Dedifferentiated amniotic fluid mesenchymal stem cell (primary cell): ENCODE results near the gene PRSS53.

Experiments used
- DNase-seq: peaks from one replicate; pipeline ENCODE4 v3.0.0-alpha.2; 2016; ENCODE audit errors: extremely low spot score

The PRSS53 gene

DNA sequence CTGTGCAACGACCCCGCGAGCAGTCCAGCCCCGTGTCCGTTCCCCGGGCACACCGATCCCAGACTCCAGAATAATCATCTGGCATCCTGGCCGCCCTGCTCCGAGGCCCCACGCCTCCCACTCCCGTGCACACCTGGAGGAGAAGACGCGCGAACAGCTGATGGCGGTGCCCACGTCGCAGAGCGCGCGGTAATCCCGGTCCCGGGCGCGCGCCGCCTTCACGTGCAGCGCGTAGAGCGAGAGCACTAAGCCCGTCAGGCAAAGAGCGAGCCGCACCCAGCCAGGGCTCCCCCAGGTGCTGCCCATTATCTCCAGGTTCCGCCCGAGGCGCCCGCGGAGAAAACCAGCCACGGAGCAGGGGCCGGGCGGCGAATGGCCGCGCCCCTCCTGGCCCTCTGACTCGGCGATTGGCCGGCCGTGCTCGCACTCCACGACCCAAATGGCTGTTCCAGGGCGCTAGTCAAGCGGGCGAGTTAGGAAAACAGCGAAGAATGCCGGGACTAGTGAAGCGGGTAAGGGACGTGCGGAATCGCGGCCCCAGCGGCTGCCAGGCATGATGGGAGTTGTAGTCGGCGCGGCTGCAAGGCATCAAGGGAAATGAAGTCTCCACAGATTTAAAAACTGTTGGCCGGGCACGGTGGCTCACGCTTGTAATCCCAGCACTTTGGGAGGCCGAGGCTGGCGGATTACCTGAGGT is 5.8 kb upstream of the PRSS53 start, which contains the start of gene VKORC1:
Gene VKORC1 (minus strand): TSS at position 374 of the 697 bp plus-strand sequence. CDS start 68 bp downstream, at position 306.
- DNase-seq = peak; percentile 98

GRCh38 chr16:31094088-31094423 is 5.3 kb upstream of the PRSS53 start:
- no peak for DNase-seq

GRCh38 chr16:31093132-31093703 is 4.5 kb upstream of the PRSS53 start:
- DNase-seq = no peak

- DNase-seq = no peak
Measured at GRCh38 chr16:31092330-31092729, 3.6 kb upstream of the PRSS53 start.

GRCh38 chr16:31090540-31090939 is 1.8 kb upstream of the PRSS53 start:
- no peak for DNase-seq

DNA sequence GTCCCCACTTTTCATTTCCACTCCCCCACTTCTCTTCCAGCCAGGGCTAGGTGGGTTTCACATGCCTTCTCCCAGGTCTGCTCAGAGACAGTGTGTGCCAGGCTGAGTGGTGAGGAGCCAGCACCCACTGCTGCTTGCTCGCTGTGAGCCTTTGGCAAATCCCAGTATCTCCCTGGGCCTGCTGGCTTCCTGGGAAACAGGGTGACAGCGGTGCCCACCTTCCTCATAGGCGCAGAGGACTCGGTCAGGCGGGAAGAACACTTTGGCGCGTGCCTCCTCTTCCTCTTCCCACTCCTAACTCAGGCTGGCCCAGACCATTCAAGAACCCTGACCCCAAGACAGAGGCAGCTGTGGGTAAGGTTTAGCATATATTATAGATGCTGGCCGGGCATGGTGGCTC is 456 bp upstream of the PRSS53 start:
- no peak for DNase-seq

- no peak for DNase-seq
Measured at GRCh38 chr16:31087971-31088370, 772 bp downstream of the PRSS53 start.

- no peak for DNase-seq
Measured at GRCh38 chr16:31087481-31087880, 1.3 kb downstream of the PRSS53 start.

DNA sequence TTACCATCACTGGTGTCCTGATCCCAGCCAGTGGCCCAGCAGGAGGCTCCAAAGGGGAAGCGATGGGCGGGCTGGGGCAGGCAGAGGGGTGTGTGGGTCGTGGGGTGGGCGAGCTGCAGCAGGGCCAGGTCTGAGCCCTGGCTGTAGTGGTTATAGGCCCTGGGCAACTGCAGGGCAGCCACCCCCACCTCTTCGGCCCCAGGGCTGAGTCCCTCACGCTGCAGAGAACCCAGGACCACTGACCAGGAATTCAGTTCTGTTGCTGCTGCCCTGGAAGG is 2.2 kb downstream of the PRSS53 start:
- no peak for DNase-seq

DNA sequence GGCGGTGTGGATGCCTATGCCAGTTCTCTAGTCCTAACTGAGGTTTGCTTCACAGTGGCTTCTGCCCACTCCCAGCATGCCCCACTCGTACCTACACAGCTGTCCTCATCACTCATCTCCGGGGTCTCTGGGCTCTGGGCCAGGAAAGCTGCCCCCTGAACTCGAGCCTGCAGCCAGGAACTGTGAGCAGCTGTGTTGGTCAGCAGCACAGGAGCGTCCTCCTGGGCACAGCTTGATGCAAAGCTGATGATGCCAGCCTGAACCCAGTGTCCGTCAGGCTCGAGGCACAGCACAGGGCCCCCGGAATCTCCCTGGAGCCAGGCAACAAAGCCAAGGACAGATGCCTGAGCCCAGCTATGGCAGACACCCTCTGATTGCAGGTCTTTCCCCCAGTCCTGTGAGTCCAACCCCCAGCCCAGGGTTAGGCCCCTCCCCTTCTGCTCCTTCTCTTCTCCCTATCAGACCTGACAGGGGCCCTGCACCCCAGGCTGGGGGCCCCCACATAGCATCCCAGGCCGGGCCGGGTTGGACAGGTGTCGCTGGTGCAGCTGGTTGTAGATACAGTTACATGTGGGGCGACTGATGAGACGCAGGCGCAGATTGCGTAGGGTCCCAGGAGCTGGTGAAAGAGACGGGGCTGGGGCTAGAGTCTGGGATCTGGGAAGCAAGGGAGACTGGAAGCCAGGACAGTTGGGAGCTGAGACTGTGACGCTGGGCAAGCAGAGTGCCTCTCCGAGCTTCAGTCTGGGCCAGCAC is 2.7 kb downstream of the PRSS53 start:
- DNase-seq = no peak

- DNase-seq = no peak
Measured at GRCh38 chr16:31085411-31085810, 3.3 kb downstream of the PRSS53 start.

- DNase-seq = no peak
Measured at GRCh38 chr16:31084584-31085302, 4.0 kb downstream of the PRSS53 start.

DNA sequence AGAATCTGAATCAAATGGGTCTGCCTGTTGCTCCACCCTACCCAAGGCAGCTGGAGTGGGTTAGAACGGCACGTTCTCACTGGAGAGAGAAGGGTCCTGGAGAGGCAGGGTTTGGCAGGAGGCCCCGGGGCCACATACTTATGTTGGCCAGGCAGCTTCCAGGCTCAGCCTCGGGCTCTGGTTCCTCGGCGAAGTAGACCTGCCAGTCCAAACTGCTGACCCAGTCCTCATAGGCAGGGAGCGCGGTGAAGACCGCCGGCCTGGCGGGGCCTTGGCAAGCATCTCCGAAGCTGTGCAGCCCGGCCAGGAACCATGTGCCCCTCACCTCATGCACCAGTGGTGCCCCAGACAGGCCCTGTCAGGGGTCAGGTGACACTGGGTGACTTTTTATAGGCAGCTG is 4.8 kb downstream of the PRSS53 start:
- DNase-seq = no peak

DNA sequence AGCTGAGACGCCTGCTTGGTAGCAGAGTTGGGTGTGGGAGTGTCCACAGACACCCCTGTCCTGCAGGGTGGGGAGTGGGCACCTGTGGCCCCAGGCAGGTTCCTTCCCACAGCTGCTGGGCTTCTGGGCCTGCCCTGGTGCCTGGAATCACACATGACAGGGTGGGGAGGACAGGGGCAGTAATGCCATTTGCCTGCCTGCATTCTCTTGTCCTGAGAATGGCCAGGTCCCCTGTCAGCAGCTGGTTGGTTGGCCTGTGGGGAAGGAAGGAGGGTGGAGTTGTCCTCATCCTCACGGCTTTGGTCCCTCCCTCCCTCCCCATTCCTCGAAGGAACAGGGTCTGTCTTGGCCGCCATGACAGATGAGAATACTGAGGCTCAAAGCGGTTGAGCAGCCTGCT is 5.2 kb downstream of the PRSS53 start:
- no peak for DNase-seq

- DNase-seq = no peak
Measured at GRCh38 chr16:31083081-31083480, 5.7 kb downstream of the PRSS53 start.

DNA sequence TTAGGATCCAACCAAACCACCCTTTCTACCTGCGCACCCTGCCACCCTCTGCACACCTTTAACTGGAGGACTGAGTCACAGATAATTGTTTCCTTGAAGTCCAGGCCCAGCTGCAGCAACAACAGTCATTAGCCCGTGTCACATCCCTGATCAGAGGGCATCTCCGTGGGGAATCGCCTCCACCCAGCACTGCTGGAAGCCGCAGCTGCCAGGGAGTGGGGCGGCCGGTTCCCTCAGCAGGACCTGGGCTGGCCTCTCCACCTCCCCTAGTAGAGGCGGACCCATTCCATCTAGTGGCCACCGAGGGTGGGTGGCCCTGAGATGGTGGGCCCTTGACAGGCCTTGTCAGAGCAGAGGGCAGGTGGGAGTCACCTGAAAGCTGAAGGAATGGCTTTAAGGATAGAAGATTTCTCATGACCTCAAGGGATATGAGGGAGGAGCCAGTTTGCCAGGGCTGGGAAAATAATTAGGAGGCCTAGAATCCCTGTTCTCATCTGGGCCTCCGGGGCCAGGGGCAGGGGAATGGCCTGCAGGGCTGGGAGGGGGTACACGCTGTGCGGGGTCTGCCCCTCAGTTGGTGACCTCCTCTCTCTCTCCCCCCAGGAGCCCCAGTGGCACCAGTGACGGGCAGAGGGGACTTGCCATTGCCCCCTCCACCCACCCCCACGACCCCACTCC is 6.2 kb downstream of the PRSS53 start:
- DNase-seq = no peak

DNA sequence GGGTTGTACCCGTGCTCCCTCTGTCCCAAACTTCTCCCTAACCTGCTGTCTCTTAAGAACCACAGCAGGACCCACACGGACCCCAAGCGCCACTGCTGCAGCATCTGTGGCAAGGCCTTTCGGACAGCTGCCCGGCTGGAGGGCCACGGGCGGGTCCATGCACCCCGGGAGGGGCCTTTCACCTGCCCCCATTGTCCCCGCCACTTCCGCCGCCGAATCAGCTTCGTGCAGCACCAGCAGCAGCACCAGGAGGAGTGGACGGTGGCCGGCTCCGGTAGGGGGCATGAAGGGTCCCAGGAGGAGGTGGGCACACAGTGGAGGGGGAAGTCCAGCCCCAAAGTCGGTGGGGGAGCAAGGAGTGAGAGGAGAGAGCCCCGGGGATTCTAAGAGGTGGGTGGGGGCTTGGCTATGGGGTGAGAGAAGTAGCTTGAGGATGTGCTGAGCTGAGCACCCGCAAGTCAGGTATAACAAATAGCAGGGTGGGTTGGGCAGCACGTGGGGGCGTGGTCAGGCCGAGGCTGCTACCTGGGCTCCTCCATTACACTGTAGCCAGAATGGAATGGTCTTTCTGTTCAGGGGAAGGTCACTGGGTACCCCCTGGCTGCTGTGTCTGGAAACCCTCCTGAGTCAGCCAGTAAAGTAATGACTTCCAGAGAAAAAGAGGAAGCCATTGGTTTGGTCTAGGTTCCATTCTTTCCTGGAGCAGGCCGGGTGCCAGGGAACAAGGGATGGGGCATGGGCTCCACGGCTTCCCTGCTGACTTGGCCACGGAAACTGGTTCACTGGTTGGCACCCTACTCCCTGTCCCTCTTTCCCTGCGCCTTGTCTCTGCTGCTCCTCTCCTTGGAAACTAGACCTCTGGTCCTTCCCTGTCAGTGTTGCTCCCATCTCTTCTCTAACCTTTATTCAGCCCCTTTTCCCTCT is 7.1 kb downstream of the PRSS53 start:
- DNase-seq = no peak

GRCh38 chr16:31080756-31081419 is 7.9 kb downstream of the PRSS53 start:
- DNase-seq = no peak

DNA sequence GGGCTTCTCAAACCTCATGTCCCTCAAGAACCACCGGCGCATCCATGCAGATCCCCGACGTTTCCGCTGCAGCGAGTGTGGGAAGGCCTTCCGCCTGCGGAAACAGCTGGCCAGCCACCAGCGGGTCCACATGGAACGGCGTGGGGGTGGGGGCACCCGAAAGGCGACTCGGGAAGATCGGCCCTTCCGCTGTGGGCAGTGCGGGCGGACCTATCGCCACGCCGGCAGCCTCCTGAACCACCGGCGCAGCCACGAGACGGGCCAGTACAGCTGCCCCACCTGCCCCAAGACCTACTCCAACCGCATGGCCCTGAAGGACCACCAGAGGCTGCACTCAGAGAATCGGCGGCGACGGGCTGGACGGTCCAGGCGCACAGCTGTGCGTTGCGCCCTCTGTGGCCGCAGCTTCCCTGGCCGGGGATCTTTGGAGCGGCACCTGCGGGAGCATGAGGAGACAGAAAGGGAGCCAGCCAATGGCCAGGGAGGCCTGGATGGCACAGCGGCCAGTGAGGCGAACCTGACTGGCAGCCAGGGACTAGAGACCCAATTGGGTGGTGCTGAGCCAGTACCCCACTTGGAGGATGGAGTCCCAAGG is 8.6 kb downstream of the PRSS53 start:
- DNase-seq = no peak

GRCh38 chr16:31079342-31079944 is 9.3 kb downstream of the PRSS53 start:
- no peak for DNase-seq
